SIG-M5 treated with dmso at 0.1 percent for 504 hours (cell line): Measurements from ENCODE around the gene BLTP3A.
"Not testable (repeated sequence)": the region's sequence is repeated elsewhere in the genome, so short reads cannot be mapped to it uniquely, and the experiment has no call there.

Experiments
- DNase-seq: peaks from one replicate; lab custom pipeline; 2025; ENCODE audit not compliant: unreplicated experiment; lab: John Stamatoyannopoulos, UW

Gene BLTP3A, protein sequence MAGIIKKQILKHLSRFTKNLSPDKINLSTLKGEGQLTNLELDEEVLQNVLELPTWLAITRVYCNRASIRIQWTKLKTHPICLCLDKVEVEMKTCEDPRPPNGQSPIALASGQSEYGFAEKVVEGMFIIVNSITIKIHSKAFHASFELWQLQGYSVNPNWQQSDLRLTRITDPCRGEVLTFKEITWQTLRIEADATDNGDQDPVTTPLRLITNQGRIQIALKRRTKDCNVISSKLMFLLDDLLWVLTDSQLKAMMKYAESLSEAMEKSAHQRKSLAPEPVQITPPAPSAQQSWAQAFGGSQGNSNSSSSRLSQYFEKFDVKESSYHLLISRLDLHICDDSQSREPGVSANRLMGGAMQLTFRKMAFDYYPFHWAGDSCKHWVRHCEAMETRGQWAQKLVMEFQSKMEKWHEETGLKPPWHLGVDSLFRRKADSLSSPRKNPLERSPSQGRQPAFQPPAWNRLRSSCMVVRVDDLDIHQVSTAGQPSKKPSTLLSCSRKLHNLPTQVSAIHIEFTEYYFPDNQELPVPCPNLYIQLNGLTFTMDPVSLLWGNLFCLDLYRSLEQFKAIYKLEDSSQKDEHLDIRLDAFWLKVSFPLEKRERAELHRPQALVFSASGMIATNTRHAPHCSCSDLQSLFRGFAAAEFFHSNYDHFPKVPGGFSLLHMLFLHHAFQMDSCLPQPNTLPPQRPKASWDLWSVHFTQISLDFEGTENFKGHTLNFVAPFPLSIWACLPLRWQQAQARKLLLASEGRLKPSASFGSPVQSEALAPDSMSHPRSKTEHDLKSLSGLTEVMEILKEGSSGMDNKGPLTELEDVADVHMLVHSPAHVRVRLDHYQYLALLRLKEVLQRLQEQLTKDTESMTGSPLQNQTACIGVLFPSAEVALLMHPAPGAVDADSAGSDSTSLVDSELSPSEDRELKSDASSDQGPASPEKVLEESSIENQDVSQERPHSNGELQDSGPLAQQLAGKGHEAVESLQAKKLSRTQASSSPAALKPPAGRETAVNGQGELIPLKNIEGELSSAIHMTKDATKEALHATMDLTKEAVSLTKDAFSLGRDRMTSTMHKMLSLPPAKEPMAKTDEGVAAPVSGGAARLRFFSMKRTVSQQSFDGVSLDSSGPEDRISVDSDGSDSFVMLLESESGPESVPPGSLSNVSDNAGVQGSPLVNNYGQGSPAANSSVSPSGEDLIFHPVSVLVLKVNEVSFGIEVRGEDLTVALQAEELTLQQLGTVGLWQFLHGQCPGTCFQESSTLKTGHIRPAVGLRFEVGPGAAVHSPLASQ (N-terminal part only)

DNA sequence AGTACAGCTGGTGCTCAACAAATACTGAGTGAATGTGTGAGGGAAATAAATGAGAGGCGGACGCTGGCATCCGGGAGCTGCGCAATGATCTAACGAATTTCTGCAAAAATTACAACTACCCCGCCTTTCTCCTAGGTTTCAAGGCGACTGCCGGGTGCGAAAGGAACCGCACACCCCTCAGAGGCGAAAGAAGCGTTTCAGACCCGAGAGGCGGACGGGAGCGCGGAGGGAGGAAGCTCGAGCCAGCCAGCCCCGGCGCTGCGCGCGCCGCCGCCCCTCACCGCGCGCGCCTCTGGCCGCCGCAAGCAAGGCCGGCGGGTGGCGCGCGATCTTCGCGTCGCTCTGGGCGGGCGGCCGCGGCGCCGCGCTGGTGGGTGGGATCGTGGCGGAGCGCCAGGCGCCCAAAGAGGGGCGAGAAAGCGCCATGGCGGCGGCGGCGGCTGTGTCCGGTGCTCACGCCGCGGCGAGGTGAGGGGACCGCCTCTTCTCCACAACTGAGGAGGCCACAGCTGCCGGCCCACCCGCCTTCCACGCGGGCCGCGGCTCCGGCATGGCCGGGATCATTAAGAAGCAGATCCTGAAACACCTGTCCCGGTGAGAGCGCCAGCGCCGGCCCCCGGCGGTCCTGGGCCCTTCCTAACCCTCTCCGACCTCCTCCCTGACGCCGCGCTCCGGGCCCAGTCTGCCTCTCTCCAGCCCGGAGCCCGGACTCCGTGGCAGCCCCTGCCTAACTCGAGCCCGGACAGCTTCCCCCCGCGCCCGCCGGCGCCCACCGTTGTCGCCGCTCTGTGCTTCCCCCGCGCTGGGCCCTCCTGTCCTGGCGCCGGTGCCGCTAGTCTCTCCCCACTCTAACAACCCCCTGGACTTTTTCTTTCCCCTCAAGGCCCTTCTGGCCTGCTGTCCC lies at the start of gene BLTP3A:
TSS of gene BLTP3A (plus strand) at position 383 of the 904 bp plus-strand sequence. CDS start at position 551, 168 bp downstream.
- DNase-seq = peak; percentile 73

DNA sequence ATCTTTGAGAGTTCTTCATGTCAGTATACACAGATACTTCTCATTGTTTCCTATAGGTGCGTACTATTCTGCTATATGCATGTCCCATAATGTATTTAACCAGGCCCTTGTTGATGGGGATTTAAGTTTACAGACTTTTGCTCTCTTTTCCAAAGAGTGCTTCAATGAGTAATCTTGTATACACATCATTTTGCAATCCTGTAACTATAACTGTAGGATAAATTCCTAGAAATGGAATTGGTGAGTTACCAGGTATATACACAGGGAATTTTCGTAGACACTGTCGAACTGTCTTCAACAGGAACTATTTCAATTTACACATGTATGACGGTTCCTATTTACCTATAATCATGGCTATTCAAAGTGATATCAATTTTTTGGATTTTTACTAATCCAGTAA lies 49.8 kb upstream of the BLTP3A start:
- no peak for DNase-seq

DNA sequence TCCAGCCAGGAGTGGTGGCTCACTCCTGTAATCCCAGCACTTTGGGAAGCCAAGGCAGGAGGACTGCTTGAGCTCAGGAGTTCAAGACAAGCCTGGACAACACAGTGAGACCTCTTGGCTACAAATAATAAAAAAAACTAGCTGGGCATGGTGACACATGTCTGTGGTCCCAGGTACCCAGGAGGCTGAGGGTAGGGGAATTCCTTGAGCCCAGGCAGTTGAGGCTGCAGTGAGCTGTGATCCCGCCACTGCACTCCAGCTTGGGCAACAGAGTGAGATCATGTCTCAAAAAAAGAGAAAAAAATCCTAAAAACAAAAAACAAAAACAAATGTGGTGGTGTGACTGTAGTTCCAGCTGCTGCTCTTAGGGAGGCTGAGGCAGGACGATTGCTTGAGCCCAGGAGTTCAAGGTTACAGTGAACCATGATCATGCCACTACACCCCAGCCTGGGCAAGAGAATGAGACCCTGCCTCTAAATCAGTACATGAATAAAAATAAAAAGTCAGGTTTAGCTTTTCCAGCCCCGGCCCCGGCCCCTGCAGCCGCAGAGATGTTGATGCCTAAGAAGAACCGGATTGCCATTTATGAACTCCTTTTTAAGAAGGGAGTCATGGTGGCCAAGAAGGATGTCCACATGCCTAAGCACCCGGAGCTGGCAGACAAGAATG lies 48.1 kb upstream of the BLTP3A start:
- DNase-seq = no peak

DNA sequence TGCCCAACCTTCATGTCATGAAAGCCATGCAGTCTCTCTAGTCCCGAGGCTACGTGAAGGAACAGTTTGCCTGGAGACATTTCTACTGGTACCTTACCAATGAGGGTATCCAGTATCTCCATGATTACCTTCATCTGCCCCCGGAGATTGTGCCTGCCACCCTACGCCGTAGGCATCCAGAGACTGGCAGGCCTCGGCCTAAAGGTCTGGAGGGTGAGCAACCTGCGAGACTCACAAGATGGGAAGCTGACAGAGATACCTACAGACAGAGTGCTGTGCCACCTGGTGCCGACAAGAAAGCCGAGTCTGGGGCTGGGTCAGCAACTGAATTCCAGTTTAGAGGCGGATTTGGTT lies 47.6 kb upstream of the BLTP3A start:
- DNase-seq = not testable (repeated sequence)

DNA sequence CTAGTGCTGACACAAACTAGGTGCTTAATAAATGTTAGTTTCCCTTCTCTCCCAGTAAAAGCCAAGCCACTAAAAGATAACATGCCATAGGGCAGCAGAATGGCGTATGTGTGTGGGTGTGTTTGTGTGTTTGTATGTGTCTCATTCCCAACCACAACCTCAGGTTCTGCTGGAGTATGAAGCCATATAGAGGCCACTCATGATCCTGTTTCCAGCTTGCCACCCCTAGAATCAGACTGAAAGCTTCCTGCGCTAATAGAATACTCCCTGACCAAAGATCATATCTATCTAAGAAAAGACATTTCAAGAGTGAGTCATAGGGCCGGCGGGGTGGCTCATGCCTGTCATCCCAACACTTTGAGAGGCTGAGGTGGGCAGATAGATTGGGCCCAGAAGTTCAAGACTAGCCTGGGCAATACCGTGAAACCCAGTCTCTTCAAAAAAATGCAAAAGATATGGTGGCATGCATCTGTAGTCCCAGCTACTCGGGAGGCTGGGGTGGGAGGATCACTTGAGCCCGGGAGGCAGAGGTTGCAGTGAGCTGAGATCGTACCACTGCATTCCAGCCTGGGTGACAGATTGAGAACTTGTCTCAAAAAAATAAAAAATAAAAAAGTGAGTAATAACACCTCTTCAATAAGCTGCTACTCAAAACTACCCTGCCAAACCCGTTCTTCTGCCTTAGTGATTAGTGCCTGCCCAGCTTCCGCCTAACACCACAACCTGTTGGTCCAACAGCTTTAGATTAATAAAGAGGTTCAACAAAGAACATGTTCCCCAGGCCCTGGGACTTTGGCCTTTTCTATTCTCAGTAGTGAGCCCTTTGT lies 46.4 kb upstream of the BLTP3A start:
- DNase-seq = no peak

DNA sequence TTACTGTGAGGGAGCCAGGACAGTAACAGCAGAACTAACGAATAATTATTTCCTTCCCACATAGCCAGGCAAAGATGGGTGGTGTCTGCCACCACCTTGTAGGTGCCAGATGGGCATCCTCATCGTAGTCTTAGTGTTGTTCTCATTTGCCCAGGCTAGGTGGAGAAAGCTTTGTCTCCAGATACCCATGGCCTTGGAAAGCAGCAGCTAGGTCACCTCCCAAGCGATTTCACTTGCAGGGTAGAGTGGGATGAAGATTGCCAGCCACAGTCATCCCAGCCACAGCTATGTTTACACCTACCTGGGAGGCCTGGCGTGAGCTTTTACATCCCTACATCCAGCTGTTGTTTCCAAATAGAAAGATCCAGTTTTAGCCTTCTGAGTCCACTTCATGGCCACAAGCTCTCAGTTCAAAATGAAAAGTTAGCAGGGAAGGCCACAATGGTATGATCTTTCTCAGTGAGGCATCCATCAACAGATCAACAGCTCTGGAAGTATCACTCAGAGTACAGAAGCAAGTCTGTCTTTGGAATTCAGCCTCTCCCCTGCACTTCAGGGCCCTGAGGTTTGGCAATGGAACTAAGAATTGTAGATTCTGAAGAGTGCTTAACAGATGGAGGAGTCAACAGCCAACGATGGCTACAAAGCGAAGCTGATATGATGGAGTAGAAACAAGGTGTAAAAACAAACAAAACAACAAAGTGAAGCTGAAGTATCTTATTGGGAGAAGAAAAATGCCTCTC lies 45.6 kb upstream of the BLTP3A start:
- no peak for DNase-seq

DNA sequence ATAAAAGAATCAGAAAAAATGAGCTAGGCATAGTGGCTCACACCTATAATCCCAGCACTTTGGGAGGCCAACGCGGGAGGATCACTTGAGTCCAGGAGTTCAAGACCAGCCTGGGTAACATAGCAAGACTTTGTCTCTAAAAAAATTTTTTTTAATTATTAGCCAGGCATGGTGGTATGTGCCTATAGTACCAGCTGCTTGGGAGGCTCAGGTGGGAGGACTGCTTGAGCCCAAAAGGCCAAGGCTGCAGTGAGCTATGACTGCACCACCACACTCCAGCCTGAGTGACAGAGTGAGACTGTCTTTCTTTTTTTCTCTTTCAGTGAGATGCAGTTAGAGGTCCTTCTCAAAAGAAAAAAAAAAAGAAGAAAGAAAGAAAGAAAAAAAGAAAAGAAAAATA lies 43.1 kb upstream of the BLTP3A start:
- no peak for DNase-seq

DNA sequence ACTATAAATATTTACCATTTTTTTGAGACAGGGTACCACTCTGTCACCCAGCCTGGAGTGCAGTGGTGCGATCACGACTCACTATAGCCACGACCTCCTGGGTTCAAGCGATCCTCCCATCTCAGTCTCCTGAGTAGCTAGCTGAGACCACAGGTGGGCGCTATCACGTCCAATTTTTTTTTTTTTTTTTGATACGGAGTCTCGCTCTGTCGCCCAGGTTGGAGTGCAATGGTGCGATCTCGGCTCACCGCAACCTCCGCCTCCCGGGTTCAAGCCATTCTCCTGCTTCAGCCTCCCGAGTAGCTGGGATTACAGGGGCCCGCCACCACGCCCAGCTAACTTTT lies 35.4 kb upstream of the BLTP3A start:
- peak; percentile 23 for DNase-seq

DNA sequence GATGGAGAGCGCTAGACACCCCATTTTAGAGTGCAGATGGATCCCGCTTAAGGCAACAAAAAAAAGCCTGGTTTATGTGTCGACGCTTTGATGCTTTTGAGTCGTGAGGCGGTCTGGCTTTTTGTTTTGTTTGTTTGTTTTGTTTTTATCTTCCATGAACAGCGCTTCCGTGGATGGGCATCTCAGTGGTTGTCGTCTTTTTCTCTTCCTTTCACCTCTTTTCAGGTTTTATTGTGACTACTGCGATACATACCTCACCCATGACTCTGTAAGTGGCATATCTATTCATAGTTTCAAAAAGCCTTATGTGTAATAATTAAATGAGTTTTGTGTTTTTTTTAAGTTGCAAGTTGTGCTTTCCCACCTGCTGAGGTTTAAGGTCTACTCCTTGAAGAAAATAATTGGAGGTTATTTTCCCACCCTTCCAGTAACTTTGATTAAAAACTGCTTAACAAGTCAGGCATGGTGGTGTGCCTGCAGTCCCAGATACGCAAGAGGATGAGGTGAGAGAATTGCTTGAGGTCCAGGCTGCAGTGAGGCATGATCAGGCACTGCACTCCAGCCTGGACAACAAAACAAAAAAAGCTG lies 34.1 kb upstream of the BLTP3A start:
- no peak for DNase-seq

DNA sequence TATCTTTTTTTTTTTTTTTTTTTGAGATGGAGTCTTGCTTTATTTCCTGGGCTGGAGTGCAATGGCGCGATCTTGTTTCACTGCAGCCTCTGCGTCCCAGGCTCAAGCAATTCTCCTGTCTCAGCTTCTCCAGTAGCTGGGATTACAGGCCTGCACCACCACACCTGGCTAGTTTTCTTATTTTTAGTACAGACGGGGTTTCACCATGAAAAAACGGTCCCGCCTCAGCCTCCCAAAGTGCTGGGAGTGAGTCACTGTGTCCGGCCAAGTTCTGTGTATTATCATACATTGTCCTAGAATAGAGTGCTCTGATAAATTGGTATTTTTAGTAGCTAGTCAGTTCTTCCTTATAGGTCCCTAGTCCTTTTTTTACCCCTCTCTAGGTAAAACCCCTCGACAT lies 31.8 kb upstream of the BLTP3A start:
- DNase-seq = no peak

DNA sequence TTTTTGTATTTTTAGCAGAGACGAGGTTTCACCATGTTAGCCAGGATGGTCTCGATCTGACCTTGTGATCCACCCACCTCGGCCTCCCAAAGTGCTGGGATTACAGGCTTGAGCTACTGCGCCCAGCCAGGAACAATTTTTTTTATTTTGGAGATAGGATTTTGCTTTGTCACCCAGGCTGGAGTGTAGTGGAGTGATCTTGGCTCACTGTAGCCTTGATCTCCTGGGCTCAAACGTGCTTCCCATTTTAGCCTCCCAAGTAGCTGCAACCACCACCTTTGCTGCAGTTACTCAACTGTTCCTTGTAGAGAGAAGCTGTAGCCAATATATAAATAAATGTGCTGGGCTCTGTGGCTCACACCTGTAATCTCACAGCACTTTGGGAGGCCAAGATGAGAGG lies 30.2 kb upstream of the BLTP3A start:
- not testable (repeated sequence) for DNase-seq

DNA sequence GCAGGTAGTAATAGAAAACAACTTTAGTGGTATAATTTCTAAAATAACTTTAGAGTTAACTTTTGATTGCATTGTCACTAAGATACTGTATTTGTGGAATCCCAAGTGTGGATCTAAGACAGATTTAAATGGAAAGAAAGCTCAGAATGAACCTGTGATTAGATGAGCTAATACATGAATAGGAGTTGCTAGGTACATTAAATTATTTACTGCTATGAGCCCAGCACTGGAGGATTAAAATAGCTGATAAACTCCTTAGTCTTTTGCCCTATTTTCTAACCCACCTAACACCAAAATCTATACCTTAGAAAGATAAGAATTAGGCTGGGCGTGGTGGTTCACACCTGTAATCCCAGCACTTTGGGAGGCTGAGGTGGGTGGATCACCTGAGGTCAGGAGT lies 23.7 kb upstream of the BLTP3A start:
- no peak for DNase-seq

DNA sequence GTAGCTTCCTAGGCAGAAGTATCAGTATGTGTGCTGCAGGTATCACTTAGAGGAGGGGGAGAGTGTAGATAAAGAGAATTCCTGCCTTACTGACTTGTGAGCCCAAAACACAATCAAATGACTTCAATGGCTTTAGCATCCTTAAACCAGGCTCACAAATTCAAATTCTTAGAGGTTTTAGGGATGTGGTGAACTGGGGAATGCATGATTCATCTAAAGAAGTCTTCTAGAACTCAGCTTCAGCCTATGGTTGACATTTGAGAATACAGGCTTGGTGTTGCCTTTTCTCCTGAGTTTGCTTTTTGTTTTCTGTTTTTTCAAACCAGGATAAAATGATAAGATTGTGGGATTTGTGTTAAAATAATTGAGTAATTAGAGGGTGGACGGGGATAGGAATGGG lies 20.2 kb upstream of the BLTP3A start:
- DNase-seq = no peak

DNA sequence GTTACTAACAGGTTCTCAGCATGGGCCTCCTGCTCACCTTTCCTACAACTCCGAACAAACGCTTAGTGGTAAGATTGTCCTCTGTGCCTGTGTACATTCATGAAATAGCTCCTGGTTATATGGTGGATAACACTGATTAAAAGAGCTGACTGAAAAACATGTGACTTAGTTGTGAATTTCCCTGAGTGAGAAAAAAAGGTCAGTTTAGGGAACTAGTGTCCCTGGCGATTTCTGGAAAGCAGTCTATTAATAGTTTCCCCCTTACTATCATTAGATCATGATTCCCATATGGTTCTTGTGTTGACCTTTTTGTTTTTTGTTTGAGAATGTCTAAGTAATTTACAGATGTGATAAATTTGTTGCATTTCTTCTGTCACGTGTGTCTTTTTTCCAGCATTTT lies 18.9 kb upstream of the BLTP3A start:
- no peak for DNase-seq

DNA sequence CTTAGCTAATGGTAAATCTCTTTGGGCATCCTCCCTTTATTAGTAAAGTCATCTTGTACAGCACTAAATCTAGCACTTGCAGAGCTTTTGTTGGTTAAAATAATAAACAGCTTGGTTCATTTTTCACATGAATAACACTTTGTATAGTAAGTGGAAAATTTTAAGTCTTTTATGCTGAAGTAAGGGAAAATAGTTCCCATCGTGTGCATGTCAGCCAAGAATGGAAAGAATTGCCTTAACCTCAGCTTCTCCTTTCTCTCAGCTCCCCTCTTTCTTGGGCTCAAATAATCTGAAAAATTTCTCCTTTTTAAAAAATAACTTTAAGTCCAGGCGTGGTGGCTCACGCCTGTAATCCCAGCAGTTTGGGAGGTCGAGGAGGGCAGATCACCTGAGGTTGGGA lies 18.0 kb upstream of the BLTP3A start:
- no peak for DNase-seq

DNA sequence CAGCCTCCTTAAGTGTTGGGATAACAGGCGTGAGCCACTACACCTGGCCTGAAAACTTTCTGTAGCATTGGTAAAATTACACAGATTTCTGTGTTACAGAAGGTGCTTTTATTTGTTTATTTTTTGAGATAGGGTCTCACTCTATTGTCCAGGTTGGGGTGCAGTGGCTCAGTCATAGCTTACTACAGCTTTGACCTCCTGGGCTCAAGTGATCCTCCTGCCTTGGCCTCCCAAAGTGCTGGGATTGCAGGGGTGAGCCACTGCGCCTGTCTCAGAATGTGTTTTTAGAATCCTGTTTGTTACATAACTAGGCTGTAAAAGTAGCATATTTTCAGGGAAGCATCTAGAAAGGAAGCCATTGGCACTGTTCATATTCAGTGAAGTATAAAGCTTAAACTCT lies 16.9 kb upstream of the BLTP3A start:
- no peak for DNase-seq

DNA sequence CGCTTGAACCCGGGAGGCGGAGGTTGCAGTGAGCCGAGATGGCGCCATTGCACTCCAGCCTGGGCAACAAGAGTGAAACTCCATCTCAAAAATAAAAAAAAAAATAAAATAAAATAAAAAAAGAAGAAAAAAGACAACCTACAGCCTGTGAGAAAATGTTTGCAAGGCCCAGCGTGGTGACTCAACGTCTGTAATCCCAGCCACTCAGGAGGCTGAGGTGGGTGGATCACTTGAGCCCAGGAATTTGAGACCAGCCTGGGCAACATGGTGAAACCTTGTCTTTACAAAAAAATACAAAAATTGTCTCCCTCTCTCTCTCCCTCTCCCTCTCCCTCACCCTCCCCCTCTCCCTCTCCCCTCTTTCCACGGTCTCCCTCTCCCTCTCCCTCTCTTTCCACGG lies 6.5 kb upstream of the BLTP3A start:
- DNase-seq = not testable (repeated sequence)

DNA sequence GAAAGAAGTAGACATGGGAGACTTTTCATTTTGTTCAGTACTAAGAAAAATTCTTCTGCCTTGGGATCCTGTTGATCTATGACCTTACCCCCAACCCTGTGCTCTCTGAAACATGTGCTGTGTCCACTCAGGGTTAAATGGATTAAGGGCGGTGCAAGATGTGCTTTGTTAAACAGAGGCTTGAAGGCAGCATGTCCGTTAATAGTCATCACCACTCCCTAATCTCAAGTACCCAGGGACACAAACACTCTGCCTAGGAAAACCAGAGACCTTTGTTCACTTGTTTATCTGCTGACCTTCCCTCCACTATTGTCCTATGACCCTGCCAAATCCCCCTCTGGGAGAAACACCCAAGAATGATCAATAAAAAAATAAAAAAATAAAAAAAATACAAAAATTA lies 4.7 kb upstream of the BLTP3A start:
- DNase-seq = not testable (repeated sequence)
